H1 (cell line): Measurements from ENCODE around the gene MAPK4. TPM values are rescaled to one million over a fixed set of nuclear protein-coding genes. Genes with fewer than 3 reads are reported as not detected.

ENCODE experiments used
- CTCF ChIA-PET: fragments of 300-600 bp; sonication (Branson Sonifier 250); formaldehyde crosslinking; loops from one replicate; lab custom pipeline; 2021; ENCODE audit not compliant: partially characterized antibody; lab: Charles Lee
- POLR2A ChIA-PET: fragments of 300-600 bp; sonication (Branson Sonifier 250); formaldehyde crosslinking; loops from one replicate; lab custom pipeline; 2021; ENCODE audit warnings: inconsistent platforms; ENCODE audit not compliant: partially characterized antibody; lab: Charles Lee
- DNase-seq, 2 experiments: peaks; one replicate each; pipeline versions ENCODE4 v3.0.0 to v3.0.0-alpha.2; 2010 to 2022; ENCODE audit warnings: low spot score in 2 of 2, low read depth in 1 of 2, mixed read lengths in 1 of 2
- FAIRE-seq: peaks from 2 replicates; lab custom pipeline; 2011; peaks lifted over from hg19 to GRCh38; lab: Jason Lieb, UNC
- H2AFZ ChIP-seq: 2 replicates; pipeline ENCODE4 v1.8.1; 2012; ENCODE audit warnings: low read length, inconsistent platforms
- H2AK5ac ChIP-seq: 2 replicates; pipeline ENCODE4 v1.6.1; 2013; ENCODE audit warnings: low read depth, low read length
- H2BK120ac ChIP-seq: replicated peaks from 2 replicates; pipeline ENCODE3; 2013; ENCODE audit warnings: low read depth, low read length, inconsistent platforms
- H2BK12ac ChIP-seq: 2 replicates; pipeline ENCODE4 v1.6.1; 2013; ENCODE audit warnings: low read depth, low read length
- H2BK15ac ChIP-seq: 2 replicates; pipeline ENCODE4 v1.6.1; 2013; ENCODE audit warnings: low read length
- H2BK20ac ChIP-seq: 2 replicates; pipeline ENCODE4 v1.6.1; 2013; ENCODE audit warnings: low read length
- H2BK5ac ChIP-seq: 2 replicates; pipeline ENCODE4 v1.6.1; 2013; ENCODE audit warnings: low read depth, low read length
- H3K14ac ChIP-seq: 2 replicates; pipeline ENCODE4 v1.6.1; 2013; ENCODE audit warnings: inconsistent platforms; ENCODE audit not compliant: insufficient read length
- H3K18ac ChIP-seq: 2 replicates; pipeline ENCODE4 v1.6.1; 2013; ENCODE audit warnings: low read length; ENCODE audit errors: extremely low read depth
- H3K23ac ChIP-seq: 2 replicates; pipeline ENCODE4 v1.6.1; 2013; ENCODE audit warnings: inconsistent platforms; ENCODE audit not compliant: insufficient read length
- H3K23me2 ChIP-seq: 2 replicates; pipeline ENCODE4 v1.6.1; 2013; ENCODE audit warnings: low read depth, low read length
- H3K27ac ChIP-seq: 2 replicates; pipeline ENCODE4 v1.6.1; 2011; ENCODE audit warnings: low read depth, low read length, inconsistent platforms
- H3K27me3 ChIP-seq, 4 experiments: replicated peaks in 1 of 4; 1 replicate in 1 of 4; 2 replicates in 3 of 4; pipeline versions ENCODE4 v1.6.1 to v1.8.1; 2011 to 2013; ENCODE audit warnings: low read length in 3 of 4, mild to moderate bottlenecking in 3 of 4, inconsistent platforms in 2 of 4, mixed read lengths in 2 of 4, moderate library complexity in 1 of 4; ENCODE audit not compliant: control insufficient read depth in 3 of 4, insufficient read depth in 3 of 4; ENCODE audit errors: extremely low read depth in 1 of 4
- H3K36me3 ChIP-seq, 4 experiments: 2 replicates each; pipeline versions ENCODE4 v1.6.1 to v1.8.1; 2011 to 2013; ENCODE audit warnings: mild to moderate bottlenecking in 4 of 4, low read length in 3 of 4, moderate library complexity in 2 of 4, control low read depth in 1 of 4, inconsistent platforms in 1 of 4; ENCODE audit not compliant: insufficient read depth in 4 of 4, control insufficient read depth in 2 of 4
- H3K4ac ChIP-seq: replicated peaks from 2 replicates; pipeline ENCODE3; 2013; ENCODE audit warnings: low read length, low read depth, mixed read lengths, inconsistent platforms; ENCODE audit not compliant: insufficient read length
- H3K4me1 ChIP-seq, 4 experiments: replicated peaks in 1 of 4; 1 replicate in 1 of 4; 2 replicates in 3 of 4; pipeline versions ENCODE4 v1.6.1 to v1.8.1; 2011 to 2013; ENCODE audit warnings: low read length in 3 of 4, inconsistent platforms in 2 of 4, mixed read lengths in 1 of 4; ENCODE audit not compliant: insufficient read depth in 4 of 4, control insufficient read depth in 3 of 4
- H3K4me2 ChIP-seq, 2 experiments: 2 replicates each; pipeline versions ENCODE4 v1.6.1 to v1.8.1; 2011 to 2013; ENCODE audit warnings: low read depth in 2 of 2, low read length in 2 of 2, control low read depth in 1 of 2, inconsistent platforms in 1 of 2, mild to moderate bottlenecking in 1 of 2; ENCODE audit not compliant: insufficient read depth in 1 of 2
- H3K4me3 ChIP-seq, 4 experiments: fragments of 200-600, 300-600 bp in 1 of 4; sonication (generic), shearing (Covaris generic), sonication (Bioruptor Twin) in 1 of 4; 2 replicates each; pipeline versions ENCODE4 v1.5.1 to v1.8.1; 2011 to 2016; ENCODE audit warnings: low read length in 4 of 4, low read depth in 3 of 4, control low read depth in 2 of 4, inconsistent platforms in 2 of 4, mild to moderate bottlenecking in 2 of 4, mixed read lengths in 1 of 4, moderate library complexity in 1 of 4; ENCODE audit not compliant: insufficient read depth in 2 of 4; ENCODE audit errors: extremely low read depth in 1 of 4
- H3K56ac ChIP-seq: replicated peaks from 2 replicates; pipeline ENCODE3; 2013; ENCODE audit warnings: low read depth, mild to moderate bottlenecking, mixed read lengths, low read length, inconsistent platforms; ENCODE audit not compliant: insufficient read length
- H3K79me1 ChIP-seq: 2 replicates; pipeline ENCODE4 v1.6.1; 2013; ENCODE audit warnings: low read depth, low read length, control low read depth
- H3K79me2 ChIP-seq, 2 experiments: 2 replicates each; pipeline versions ENCODE4 v1.6.1 to v1.8.1; 2012 to 2013; ENCODE audit warnings: low read length in 2 of 2, mild to moderate bottlenecking in 2 of 2, inconsistent platforms in 1 of 2; ENCODE audit not compliant: insufficient read depth in 2 of 2, control insufficient read depth in 1 of 2
- H3K9ac ChIP-seq, 4 experiments: replicated peaks in 1 of 4; 1 replicate in 1 of 4; 2 replicates in 3 of 4; pipeline versions ENCODE4 v1.6.1 to v1.8.1; 2011 to 2013; ENCODE audit warnings: low read depth in 3 of 4, low read length in 3 of 4, control low read depth in 2 of 4, mild to moderate bottlenecking in 2 of 4, moderate library complexity in 2 of 4, inconsistent platforms in 1 of 4; ENCODE audit errors: extremely low read depth in 1 of 4
- H3K9me3 ChIP-seq, 2 experiments: 2 replicates each; pipeline versions ENCODE4 v1.6.1 to v1.8.1; 2012 to 2013; ENCODE audit warnings: mild to moderate bottlenecking in 2 of 2, moderate library complexity in 2 of 2, control low read depth in 1 of 2, inconsistent platforms in 1 of 2, low read depth in 1 of 2, low read length in 1 of 2, mixed read lengths in 1 of 2; ENCODE audit not compliant: insufficient read depth in 2 of 2
- H4K20me1 ChIP-seq, 2 experiments: replicated peaks in 1 of 2; 2 replicates each; pipeline versions ENCODE3 to v1.8.1; 2011 to 2013; ENCODE audit warnings: inconsistent platforms in 2 of 2, low read length in 2 of 2, mild to moderate bottlenecking in 1 of 2; ENCODE audit not compliant: insufficient read depth in 2 of 2, control insufficient read depth in 1 of 2
- H4K5ac ChIP-seq: 2 replicates; pipeline ENCODE4 v1.6.1; 2013; ENCODE audit warnings: low read length, low read depth, mixed read lengths, inconsistent platforms; ENCODE audit not compliant: insufficient read length
- H4K8ac ChIP-seq: 2 replicates; pipeline ENCODE4 v1.8.0; 2013; ENCODE audit warnings: mild to moderate bottlenecking, moderate library complexity, low read length, inconsistent platforms; ENCODE audit not compliant: insufficient read depth; ENCODE audit errors: extremely low read depth
- H4K91ac ChIP-seq: replicated peaks from 2 replicates; pipeline ENCODE3; 2013; ENCODE audit warnings: low read length, mixed read lengths, inconsistent platforms; ENCODE audit not compliant: insufficient read length
- EZH2 ChIP-seq: fragments of 200-600 bp; sonication (generic); IDR thresholded peaks from 2 replicates; pipeline ENCODE4 v1.7.1; 2012; ENCODE audit warnings: low read depth, mild to moderate bottlenecking, moderate library complexity, low read length, inconsistent platforms; ENCODE audit not compliant: severe bottlenecking
- KDM4A ChIP-seq: IDR thresholded peaks from one replicate; pipeline ENCODE4 v1.7.1; 2012; ENCODE audit warnings: low read depth, mild to moderate bottlenecking, moderate library complexity, low read length, inconsistent platforms; ENCODE audit not compliant: severe bottlenecking
- PHF8 ChIP-seq: fragments of 200-600 bp; sonication (generic); conservative IDR thresholded peaks from 2 replicates; pipeline ENCODE4 v1.7.1; 2012; ENCODE audit warnings: low read depth, mild to moderate bottlenecking, inconsistent platforms, low read length, moderate library complexity
- RBBP5 ChIP-seq: IDR thresholded peaks from 2 replicates; pipeline ENCODE4 v1.7.1; 2012; ENCODE audit warnings: low read depth, mild to moderate bottlenecking, inconsistent platforms, low read length, moderate library complexity, borderline replicate concordance
- SP4 ChIP-seq: IDR thresholded peaks from 2 replicates; pipeline ENCODE4 v1.6.1; 2012; ENCODE audit warnings: low read length, inconsistent platforms
- SUZ12 ChIP-seq: fragments of 200-600 bp; sonication (generic); IDR thresholded peaks from 2 replicates; pipeline ENCODE4 v1.6.1; 2012; ENCODE audit warnings: mild to moderate bottlenecking, inconsistent platforms, low read length, moderate library complexity, mixed read lengths
- TAF1 ChIP-seq: IDR thresholded peaks from 2 replicates; pipeline ENCODE4 v1.6.1; 2011; ENCODE audit warnings: mild to moderate bottlenecking, low read depth, low read length
- TBP ChIP-seq: IDR thresholded peaks from 2 replicates; pipeline ENCODE4 v1.6.1; 2011; ENCODE audit warnings: low read depth, low read length, improper control_type of control experiment
- WGBS, 2 experiments: shearing (Covaris generic) in 1 of 2; methylation state at CpG; one replicate each; pipeline versions ENCODE4 v1.1.6 to v1.1.7; 2013 to 2015; ENCODE audit warnings: low lambda C conversion rate in 2 of 2, mixed read lengths in 2 of 2, inconsistent platforms in 1 of 2, low coverage in 1 of 2, missing lambda C conversion rate in 1 of 2; ENCODE audit not compliant: insufficient replicate concordance in 2 of 2, insufficient coverage in 1 of 2, insufficient read length in 1 of 2; ENCODE audit errors: extremely low coverage in 1 of 2, missing lambda C conversion rate in 1 of 2; 5-methylcytosine and 5-hydroxymethylcytosine counted together
- long read RNA-seq, 2 experiments: library from RNA in 1 of 2; library from capped mRNA in 1 of 2; stranded (forward); transcript quantifications; one replicate each; pipeline ENCODE4 v2.0.0, GENCODE V29; 2021; ENCODE audit warnings: inconsistent platforms in 1 of 2
- polyA minus RNA-seq, 3 experiments: library from RNA; depleted of rRNA, polyadenylated mRNA; stranded (reverse); fragments of >200 nt; gene quantifications; 1 replicate in 2 of 3; 2 replicates in 1 of 3; pipeline ENCODE4 v1.2.3, GENCODE V29; 2011
- polyA plus RNA-seq, 7 experiments: library from polyadenylated mRNA; depleted of rRNA in 3 of 7; stranded (reverse) in 5 of 7; unstranded in 2 of 7; fragments of >200 nt in 5 of 7; fragments of 200-250 nt in 2 of 7; gene quantifications; 1 replicate in 5 of 7; 2 replicates in 1 of 7; 4 replicates in 1 of 7; pipeline versions ENCODE4 v1.2.1 to v1.2.3, GENCODE V29; 2011 to 2013; ENCODE audit warnings: missing spikeins in 2 of 7, mixed read lengths in 2 of 7
- total RNA-seq: library from RNA; stranded (reverse); fragmentation: NEBNext Ultra II Directional; extraction: Animal tissue kit (Norgen Biotek cat#: 25700); gene quantifications from 2 replicates; pipeline ENCODE4 v1.2.1, GENCODE V29; 2021

Gene MAPK4
- total RNA-seq: 2.1 and 3.2 TPM in 2 replicates
- 3.3 and 3.7 TPM in 2 replicates for polyA plus RNA-seq (2011; rRNA removed)
- polyA plus RNA-seq (2011; cell fraction: cytosol; rRNA removed): 2.8 TPM
- 2.9 TPM for polyA plus RNA-seq (2011; cell fraction: nucleus; rRNA removed)
- 2.9 to 3.8 TPM (median 3.2 TPM) in 4 replicates for polyA plus RNA-seq (2012, experiment 1 of 2)
- 2.2 TPM for polyA plus RNA-seq (2012, experiment 2 of 2)
- 1.2 TPM for polyA plus RNA-seq (2013, experiment 1 of 2)
- 1.3 TPM for polyA plus RNA-seq (2013, experiment 2 of 2)
- 5.5 and 5.9 TPM in 2 replicates for polyA minus RNA-seq (2011; rRNA and poly(A)+ RNA removed)
- polyA minus RNA-seq (2011; cell fraction: cytosol; rRNA and poly(A)+ RNA removed): 3.2 TPM
- polyA minus RNA-seq (2011; cell fraction: nucleus; rRNA and poly(A)+ RNA removed): 4.1 TPM
- long read RNA-seq, experiment 1, partial matches to known transcripts: 1 of 4 reads
- long read RNA-seq, experiment 1, other reads (novel, unspliced or antisense): 3 of 4 reads
- long read RNA-seq, experiment 2, partial matches to known transcripts: 0 of 1 reads
- long read RNA-seq, experiment 2, other reads (novel, unspliced or antisense): 1 of 1 reads

- Histone ChIP-seq H3K4ac (no peak within 1 kb of the TSS), H4K8ac (peak within 1 kb of the TSS; percentile 70), H2BK5ac (no peak within 1 kb of the TSS), H2BK12ac (no peak within 1 kb of the TSS), H3K18ac (no peak within 1 kb of the TSS; the same call in 1 of the 2 replicates), H2BK15ac (no peak within 1 kb of the TSS), H3K56ac (peak within 1 kb of the TSS; percentile 22), H2BK120ac (no peak within 1 kb of the TSS), H4K20me1 (no peaks in the 10 kb centered on the region), H3K27me3 (peaks cover 5 to 43% (median 41%) of the 10 kb centered on the region in 4 experiments), H2AK5ac (no peak within 1 kb of the TSS), H2AFZ (peak within 1 kb of the TSS; percentile 99), H3K79me1 (no peaks in the 10 kb centered on the region), H3K23me2 (peaks cover 15% of the 10 kb centered on the region; the same call in 1 of the 2 replicates), H3K14ac (no peak within 1 kb of the TSS), H3K4me2 (peak within 1 kb of the TSS; percentile 82 to 91), H3K9me3 (peaks cover 1 to 4% of the 10 kb centered on the region in 2 experiments; a peak in 2 of 4 replicates), H3K23ac (no peak within 1 kb of the TSS), H3K4me3 (peak within 1 kb of the TSS; percentile 66 to 95 (median 69)), H4K91ac (no peak within 1 kb of the TSS), H4K5ac (no peak within 1 kb of the TSS), H3K4me1 (peaks cover 0 to 7% (median 4%) of the 10 kb centered on the region in 4 experiments; a peak in 4 of 7 replicates), H3K27ac (no peak within 1 kb of the TSS), H3K9ac (peak within 1 kb of the TSS; percentile 51 to 71 (median 60)), H3K36me3 (no peaks in the 10 kb centered on the region), H2BK20ac (0 out of 2 replicates have a peak within 1 kb of the TSS, but pooled peaks have one; percentile 6), H3K79me2 (no peaks in the 10 kb centered on the region)
- DNase-seq (peak in 1 of 2 experiments; percentile 64), FAIRE-seq (no peak)
- CTCF ChIA-PET: interaction anchor here (0.5 to 1.8 kb wide), 5 partner anchors 8 to 110 kb away, joined by 3 to 5 read pairs (median 3); no protein-coding TSS in a partner anchor
- POLR2A ChIA-PET: interaction anchor here (1.0 to 1.2 kb wide), 2 partner anchors 27 to 32 kb away, joined by 3 read pairs; no protein-coding TSS in a partner anchor
- 2% methylated on average over 50 of the region's 109 CpGs; no CpG with 5 or more reads in 1 of the 2 experiments for WGBS, 2 experiments
- TF ChIP-seq KDM4A: peak; percentile 53
- TF ChIP-seq SP4: no peak
- TF ChIP-seq PHF8: peak; percentile 25
- peak; percentile 42; the same call in 1 of the 2 replicates for TF ChIP-seq TAF1
- no peak for TF ChIP-seq TBP
- TF ChIP-seq EZH2: peak; percentile 64
- peak; percentile 74; the same call in 1 of the 2 replicates for TF ChIP-seq SUZ12
- 0 out of 2 replicates have a peak, but pooled peaks have one; percentile 41 for TF ChIP-seq RBBP5
Measured at GRCh38 chr18:50559752-50560680, at the start of gene MAPK4. Gene MAPK4 (plus strand): TSS chr18:50560087. CDS start chr18:50663959, 103,872 bp downstream.
